NCI-H1930 (cell line): ENCODE measurements around the gene HOXB8.

Source experiments
- DNase-seq, 2 experiments: peaks; one replicate each; lab custom pipeline; 2025; lab: John Stamatoyannopoulos, UW

HOXB8 gene

GRCh38 chr17:48610282-48611211 lies 4.5 kb downstream of the HOXB8 start, which contains the start of gene HOXB7:
TSS of gene HOXB7 (minus strand) at chr17:48611017. CDS start at chr17:48610918, 99 bp downstream.
- DNase-seq = peak; percentile 10 to 68

- DNase-seq = no peak
Measured at GRCh38 chr17:48609759-48610281, 5.3 kb downstream of the HOXB8 start.

- no peak for DNase-seq
Measured at GRCh38 chr17:48609033-48609432, 6.1 kb downstream of the HOXB8 start.

GRCh38 chr17:48608494-48608834 lies 6.6 kb downstream of the HOXB8 start:
- DNase-seq = no peak

- DNase-seq = no peak
Measured at GRCh38 chr17:48606892-48607614, 8.0 kb downstream of the HOXB8 start.

GRCh38 chr17:48605991-48606891 lies 8.9 kb downstream of the HOXB8 start:
- no peak for DNase-seq

GRCh38 chr17:48605409-48605919 lies 9.6 kb downstream of the HOXB8 start:
- no peak for DNase-seq

- no peak for DNase-seq
Measured at GRCh38 chr17:48604770-48605329, 10.2 kb downstream of the HOXB8 start, which contains the start of gene HOXB6. TSS of gene HOXB6 (minus strand) at chr17:48604986. CDS start at chr17:48598150, 6,836 bp downstream.

- no peak for DNase-seq
Measured at GRCh38 chr17:48603959-48604769, 10.9 kb downstream of the HOXB8 start.

- no peak for DNase-seq
Measured at GRCh38 chr17:48601539-48602425, 13.3 kb downstream of the HOXB8 start.

- no peak for DNase-seq
Measured at GRCh38 chr17:48601207-48601538, 13.9 kb downstream of the HOXB8 start.

- no peak for DNase-seq
Measured at GRCh38 chr17:48600244-48601098, 14.6 kb downstream of the HOXB8 start.

GRCh38 chr17:48599354-48599753 lies 15.7 kb downstream of the HOXB8 start:
- DNase-seq = no peak

- no peak for DNase-seq
Measured at GRCh38 chr17:48598736-48599135, 16.4 kb downstream of the HOXB8 start.

GRCh38 chr17:48597778-48598631 lies 17.1 kb downstream of the HOXB8 start:
- peak in 1 of 2 experiments; percentile 15 for DNase-seq

GRCh38 chr17:48597528-48597777 lies 17.6 kb downstream of the HOXB8 start:
- DNase-seq = no peak

GRCh38 chr17:48596735-48597527 lies 18.2 kb downstream of the HOXB8 start:
- DNase-seq = no peak
